Dedifferentiated amniotic fluid mesenchymal stem cell (primary cell): ENCODE data around the gene UNC79.
"Not testable (repeated sequence)": the region's sequence is repeated elsewhere in the genome, so short reads cannot be mapped to it uniquely, and the experiment has no call there.

Experiments
- DNase-seq: peaks from one replicate; pipeline ENCODE4 v3.0.0-alpha.2; 2016; ENCODE audit errors: extremely low spot score

Gene UNC79

DNA sequence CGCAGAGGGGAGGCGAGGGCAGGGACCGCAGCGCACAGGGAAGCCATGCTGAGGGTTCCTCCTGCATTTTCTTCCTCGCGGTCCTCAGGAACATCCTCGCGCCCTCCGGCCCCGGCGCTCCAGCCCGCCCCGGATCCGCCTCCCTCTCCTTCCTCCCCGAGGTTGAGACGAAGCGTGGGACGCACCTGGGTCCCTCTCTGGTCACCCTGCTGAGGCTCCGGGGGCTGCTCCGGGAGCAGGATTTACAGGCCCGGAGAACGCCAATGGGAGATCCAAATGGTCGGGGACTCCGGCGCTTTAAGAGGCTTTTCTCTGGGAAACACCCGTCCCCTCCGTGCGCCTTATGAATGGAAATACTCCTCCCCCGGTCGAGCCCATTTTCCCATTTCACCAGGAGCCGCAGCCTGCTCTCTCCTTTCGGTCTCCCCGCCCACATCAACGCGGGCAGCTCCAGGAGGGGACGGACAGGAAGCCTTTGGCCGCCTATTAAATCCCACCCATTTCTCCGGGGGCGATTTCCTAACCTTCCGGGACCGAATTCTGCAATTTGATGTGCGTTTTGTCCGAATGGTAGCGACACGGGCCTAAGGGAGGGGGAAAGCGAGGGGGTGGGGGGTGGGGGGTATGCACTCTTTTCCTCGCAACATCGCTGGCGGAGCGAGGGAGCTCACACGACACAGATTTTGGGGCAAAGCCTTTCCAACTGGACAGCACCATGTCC lies at the start of gene UNC79:
Gene UNC79, plus strand, starts transcription at position 625 of the 721 bp plus-strand sequence. Its CDS starts 91 bp downstream, at position 716.
- no peak for DNase-seq

DNA sequence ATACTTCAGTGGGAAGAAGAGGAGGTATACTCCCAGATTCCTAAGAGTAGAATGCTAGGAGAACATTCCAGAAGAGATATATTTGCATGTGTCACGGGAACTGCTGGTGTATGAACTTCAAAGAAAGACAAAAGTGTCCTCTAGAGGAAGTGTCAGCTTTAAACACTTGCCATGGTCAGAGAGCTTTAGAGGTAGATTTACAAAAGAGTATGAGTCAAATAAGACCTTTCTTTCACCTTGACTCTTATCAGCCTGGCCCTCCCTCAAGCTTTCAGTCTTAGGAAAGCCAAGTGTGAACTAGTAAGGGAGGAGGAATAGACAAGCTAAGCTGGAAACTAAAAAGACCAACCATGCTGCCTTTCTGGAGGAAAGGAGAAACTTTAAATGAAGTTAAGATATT lies 49.1 kb upstream of the UNC79 start:
- no peak for DNase-seq

DNA sequence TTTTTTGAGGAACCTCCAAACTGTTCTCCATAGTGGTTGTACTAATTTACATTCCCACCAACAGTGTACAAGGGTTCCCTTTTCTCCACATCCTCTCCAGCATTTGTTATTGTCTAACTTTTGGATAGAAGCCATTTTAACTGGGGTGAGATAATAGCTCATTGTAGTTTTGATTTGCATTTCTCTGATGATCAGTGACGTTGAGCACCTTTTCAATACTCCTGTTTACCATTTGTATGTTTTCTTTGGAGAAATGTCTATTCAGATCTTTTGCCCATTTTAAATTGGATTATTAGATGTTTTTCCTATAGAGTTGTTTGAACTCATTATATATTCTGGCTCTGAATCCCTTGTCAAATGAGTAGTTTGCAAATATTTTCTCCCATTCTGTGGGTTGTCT lies 46.5 kb upstream of the UNC79 start:
- not testable (repeated sequence) for DNase-seq

DNA sequence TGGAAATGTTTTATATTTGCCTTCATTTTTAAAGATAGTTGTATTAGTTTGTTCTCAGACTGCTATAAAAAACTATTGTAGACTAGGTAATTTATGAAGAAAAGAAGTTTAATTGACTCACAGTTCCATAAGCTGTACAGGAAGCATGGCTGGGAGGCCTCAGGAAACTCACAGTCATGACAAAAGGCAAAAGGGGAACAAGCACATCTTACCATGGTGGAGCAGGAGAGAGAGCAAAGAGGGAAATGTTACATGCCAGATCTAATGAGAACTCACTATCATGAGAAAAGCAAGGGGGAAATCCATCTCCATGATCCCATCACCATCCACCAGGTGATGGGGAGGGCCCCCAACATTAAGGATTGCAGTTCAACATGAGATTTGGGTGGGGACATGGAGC lies 35.5 kb upstream of the UNC79 start:
- no peak for DNase-seq

DNA sequence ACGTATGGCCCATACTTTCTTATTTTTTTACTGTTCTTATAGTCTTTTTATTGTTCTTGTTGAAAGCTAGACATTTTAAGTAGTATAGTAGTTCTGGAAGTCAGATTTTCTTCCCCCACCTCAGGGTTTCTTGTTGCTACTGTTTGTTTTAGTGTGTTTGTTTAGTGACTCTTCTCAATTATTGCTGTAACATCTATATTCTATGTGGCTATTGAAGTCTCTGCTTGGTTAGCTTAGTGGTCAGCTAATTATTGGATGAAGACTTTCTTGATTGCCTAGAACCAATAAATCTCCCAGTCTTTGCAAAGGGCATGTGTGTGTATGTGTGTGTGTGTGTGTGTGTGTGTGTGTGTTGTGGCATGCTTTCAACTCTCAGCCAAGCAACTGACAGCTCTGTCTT lies 34.3 kb upstream of the UNC79 start:
- no peak for DNase-seq

DNA sequence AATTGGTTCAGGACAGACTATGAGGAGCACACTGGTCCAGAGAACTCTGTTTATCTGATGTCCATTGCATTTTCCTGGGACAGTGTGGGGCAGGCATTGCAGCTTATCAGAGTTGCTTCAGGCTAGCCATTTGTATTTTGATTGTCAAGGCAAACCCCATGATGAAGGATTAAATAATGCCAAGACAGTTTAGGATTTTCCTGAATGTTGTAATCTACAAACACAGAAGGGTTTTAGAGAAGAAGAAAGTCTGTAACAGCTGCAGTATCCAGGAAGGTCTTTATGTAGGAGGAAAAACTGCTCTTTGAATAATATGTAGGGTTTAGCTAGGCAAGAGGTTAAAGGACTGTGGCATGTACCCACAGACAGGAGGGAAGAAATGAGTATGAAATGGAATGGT lies 32.2 kb upstream of the UNC79 start:
- no peak for DNase-seq

DNA sequence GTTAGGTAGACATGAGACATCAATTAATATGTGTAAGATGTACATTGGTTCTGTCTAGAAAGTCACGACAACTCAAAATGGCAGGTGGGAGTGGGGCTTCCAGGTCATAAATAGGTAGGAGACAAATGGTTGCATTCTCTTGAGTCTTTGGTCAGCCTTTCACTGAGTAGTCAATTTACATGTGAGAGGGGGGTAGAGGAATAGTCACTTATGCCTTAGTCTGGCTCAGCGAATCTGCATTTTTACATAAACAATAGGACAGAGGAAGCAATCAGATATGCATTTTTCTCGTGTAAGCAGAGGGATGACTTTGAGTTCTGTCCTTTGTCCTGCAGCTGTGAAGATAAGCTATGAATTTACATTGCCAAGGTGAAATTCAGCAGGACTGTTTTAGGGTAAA lies 27.8 kb upstream of the UNC79 start:
- DNase-seq = no peak

DNA sequence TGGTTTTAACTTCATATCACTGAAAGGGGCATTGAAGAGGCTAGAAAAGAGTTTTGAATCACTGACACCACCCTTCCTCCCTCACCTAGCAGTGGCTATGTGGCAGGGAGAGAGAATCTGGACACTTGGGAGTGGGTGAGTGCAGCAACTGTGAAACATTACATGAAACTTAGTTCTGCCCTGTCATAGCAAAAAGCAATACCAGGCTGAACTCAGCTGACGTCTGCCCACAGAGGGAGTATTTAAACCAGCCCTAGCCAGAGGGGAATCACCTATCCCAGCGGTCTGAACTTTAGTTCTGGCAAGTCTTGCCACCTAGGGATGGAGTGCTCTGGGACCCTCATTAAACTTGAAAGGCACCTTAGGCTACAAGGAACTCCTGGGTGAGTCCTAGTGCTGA lies 20.7 kb upstream of the UNC79 start:
- DNase-seq = no peak

DNA sequence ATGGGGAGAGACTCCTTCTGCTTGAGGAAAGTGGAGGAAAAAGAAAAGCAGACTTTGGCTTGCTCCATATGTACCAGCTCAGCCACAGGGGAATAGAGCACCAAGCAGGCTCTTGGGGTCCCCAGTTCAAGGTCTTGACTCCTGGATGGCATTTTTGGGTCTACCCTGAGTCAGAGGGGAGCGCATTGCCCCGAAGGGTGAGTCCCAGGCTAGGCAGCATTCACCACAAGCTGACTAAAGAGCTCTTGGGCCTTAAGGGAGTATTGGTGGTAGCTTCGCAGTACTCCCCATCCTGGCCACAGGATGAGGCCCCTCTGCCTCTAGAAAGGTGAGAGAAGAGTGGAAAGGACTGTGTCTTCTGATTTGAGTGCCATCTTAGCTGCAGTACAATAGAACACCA lies 19.8 kb upstream of the UNC79 start:
- no peak for DNase-seq

DNA sequence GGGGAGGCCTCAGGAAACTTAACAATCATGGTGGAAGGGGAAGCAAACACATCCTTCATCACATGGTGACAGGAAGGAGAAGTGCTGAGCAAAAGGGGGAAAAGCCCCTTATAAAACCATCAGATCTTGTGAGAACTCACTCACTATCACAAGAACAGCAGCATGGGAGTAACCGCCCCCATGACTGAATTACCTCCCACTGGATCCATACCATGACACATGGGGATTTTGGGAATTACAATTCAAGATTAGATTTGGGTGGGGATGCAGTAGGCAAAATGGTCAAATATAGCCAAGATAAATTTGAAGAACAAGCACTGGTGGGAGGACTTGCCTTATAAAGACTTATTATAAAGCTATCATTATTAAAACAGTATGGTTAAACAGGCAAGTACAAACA lies 5.6 kb upstream of the UNC79 start:
- DNase-seq = not testable (repeated sequence)

DNA sequence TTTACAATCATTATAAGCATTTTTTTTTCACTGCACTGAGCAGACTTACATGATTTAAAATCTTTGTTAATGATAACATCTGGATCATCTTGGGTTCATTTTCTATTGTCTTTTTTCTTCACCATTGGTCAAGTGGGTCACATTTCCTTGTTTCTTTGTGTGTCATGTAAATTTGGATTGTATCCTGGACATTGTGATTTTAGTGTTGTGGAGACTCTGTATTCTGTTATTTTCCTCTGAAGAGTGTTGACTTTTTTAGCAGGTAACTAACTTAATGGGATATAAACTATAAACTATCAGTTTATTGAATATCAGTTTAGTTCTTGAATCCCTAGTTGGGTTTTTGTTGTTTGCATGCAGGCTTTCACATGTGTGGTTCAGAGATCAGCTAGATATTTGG lies 4.0 kb upstream of the UNC79 start:
- DNase-seq = no peak

DNA sequence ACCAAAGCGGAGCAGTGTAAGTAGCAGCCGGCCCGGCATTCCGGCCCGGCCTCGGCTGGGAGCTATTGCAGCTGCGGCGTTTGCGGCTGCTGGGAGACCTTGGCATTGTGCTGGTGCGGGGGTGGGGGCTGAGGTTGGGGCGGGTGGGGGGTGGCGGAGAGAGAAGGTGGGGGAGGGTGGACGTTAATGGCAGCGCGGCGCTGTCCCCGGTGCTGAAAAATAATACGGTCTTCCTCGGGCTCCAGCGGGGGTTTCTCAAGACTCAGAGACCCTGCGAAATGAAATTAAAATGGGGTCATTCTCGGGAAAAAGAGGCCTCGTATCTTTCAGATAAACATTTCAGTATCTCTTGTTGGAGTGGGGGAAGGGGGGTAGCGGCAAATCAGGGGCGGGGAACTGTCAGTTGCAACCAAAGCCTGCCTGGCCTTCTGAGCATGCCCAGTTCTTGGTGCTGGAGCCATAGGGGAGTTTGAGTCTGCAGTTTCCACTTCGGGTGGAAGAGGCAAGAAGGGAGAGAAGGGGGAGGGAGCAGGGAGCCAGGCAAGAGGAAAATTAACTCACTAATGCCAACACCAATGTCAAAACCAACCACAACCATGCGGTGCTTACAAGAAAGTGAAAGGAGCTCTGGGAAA lies 414 bp downstream of the UNC79 start:
- DNase-seq = no peak

DNA sequence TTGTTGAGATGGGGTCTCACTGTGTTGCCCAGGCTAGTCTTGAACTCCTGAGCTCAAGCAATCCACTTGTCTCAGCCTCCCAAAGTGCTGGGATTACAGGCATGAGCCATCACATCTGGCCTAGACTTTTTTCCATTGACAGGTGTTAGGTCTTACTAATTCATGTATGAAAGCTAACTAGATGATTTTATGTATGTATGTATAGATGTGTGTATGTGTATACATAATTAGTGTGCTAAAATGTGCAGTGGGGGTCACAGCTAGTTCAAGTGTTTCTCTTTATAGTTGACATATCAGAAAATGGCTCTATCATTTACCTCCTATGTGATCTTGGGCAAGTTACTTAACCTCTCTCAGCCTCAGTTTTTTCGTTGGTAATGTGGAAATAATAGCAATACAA lies 23.5 kb downstream of the UNC79 start:
- DNase-seq = no peak

DNA sequence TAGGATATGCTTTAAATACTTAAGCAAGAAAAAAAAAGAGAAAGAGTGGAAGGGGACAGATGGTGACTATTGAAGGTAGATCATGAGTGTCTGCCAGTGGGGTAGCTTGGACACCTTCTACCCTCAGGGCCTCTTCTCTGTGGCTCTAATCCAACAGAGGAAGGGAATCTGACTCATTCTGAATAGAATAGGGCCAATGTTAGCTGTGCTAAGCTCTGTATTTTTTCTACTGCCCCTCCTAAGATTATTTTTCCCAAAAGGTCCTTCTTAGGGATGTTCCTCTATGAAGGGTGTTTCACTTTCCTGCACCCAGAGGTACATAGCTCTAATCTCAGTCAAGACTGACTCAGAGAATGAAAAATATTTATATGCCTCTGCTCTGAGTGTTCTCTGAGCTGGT lies 25.6 kb downstream of the UNC79 start:
- no peak for DNase-seq

DNA sequence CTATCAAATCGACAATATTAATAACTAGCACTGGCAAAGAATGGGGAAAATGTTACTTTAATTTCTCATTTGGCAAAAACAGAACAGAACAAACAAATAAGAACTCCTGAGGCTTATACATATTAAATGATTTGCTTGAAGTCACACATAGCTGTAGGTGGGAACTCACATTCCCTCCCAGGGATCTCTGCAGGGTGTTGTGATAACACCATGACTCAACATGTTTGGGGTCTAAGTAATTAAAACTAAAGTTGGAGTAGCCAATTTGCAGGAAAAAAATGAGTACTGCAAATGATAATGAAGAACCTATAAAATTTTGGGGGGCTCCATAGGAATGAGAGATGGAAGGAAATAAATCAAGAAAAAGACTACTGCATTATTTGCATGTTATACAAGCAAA lies 27.5 kb downstream of the UNC79 start:
- DNase-seq = no peak

DNA sequence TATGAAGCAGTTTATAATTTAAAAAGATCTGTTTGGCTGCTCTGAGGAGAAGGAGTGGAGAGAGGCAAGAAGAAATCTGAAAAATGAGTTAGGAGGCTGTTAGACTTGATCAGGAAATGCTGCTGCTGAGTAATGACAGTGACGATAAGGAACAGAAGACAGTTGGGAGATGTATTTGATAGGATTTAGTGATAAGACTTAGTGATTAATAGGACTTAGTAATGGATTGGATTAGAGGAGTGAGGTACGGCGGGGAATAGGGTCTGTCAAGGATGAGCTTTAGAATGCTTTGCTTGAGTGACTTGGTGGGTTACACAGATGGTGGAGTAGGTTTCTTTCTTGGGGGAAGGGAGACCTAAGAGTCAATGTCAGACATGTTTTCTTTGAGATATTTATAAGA lies 31.7 kb downstream of the UNC79 start:
- DNase-seq = no peak

DNA sequence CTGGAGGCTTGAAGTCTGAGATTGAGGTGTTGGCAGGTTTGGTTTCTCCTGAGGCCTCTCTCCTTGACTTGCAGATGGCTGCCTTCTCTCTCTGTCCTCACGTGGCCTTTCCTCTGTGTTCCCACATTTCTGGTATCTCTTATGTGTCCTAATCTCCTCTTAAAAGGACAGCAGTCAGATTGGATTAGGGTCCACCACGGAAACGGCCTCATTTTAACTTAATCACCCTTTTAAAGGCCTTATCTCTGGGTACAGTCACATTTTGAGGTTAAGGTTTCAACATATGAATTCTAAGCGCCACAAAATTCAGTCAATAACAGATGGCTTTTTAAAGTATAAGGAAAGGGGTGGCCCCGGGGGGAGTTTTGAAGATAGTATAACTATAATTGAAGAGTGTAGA lies 33.5 kb downstream of the UNC79 start:
- no peak for DNase-seq

DNA sequence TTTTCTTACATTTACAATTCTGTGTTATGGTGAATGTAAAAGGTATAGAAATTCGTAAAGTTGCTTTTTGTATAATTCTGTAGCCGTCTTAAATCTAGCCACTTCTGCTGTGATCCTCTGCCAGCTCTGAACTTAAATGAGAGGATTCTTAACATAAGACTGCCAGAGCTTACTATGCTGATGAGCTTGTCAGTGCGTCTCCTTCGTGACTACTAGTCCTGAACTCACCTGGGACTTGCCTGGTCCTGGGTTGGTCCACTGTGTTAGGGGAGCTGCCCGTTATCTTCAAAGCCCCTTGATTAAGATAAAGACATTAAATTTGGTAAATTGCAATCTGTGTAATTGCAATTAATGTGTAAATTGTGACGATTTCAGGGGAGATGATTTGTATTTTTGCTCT lies 44.7 kb downstream of the UNC79 start:
- no peak for DNase-seq

DNA sequence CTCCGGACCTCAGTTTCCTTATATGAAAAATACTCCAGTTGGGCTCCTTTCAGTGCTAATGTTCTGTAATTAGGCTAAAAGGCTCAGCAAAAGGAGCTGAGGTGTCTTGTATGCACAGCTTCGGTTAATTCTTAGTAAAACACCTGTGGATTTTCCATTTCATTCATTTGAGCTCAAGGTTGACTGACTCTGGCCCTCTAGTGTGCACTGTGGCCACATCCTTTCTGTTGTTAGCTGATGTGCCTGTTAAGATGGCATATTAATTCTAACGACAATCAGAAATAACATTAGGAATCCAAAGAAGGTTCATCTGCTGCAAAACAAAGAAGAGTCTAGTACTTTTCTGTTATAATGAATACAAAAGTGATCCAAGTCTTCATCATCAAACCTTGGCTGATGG lies 45.6 kb downstream of the UNC79 start:
- DNase-seq = no peak

DNA sequence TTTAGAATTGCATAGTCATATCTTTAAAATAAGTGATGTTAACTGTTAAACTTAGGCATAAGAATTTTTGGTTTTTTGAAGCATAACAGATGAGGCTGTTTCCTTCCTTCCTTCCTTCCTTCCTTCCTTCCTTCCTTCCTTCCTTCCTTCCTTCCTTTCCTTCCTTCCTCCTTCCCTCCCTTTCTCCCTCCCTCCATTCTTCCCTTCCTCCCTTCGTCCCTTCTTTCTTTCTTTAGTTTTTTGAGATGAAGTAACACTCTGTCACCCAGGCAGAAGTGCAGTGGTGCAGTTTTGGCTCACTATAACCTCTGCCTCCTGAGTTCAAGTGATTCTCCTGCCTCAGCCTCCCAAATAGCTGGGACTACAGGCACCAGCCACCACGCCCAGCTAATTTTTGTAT lies 48.3 kb downstream of the UNC79 start:
- not testable (repeated sequence) for DNase-seq

DNA sequence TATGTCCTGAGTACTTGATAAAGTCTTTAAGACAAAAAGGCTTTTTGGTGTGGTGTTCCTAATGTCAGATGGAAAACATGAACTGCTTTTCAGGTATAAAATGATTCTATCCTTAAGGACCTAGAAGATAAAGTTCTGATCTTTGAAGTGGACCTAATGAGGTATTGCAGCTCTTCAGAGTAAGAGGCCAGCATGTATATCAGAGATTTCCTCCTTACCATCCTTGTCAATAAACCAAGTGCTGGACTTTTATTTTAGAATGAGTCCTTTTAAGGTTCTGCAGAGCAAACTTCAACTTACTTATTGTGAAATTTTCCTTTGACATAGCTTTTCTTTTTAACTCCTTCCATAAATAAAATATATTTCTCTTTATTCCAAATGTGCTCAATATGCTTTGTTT lies 50.1 kb downstream of the UNC79 start:
- DNase-seq = no peak

DNA sequence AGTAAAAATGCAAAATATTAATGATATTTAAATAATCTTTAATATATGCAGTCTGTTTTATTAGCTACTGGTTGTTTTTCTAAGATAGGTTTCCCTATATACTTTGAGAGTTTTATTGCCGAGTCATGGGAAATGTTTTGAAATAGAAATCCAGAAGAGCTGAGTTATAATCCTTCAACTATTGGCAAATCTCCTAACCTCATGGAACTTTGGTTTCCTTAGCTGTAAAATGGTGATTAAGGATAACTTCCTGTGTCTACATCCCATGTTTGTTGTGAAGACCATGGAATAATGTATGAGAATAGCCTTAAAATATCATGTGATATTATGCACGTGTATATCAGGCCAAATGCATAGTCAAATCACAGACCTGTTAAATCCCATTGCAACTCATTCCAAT lies 51.0 kb downstream of the UNC79 start:
- DNase-seq = no peak

DNA sequence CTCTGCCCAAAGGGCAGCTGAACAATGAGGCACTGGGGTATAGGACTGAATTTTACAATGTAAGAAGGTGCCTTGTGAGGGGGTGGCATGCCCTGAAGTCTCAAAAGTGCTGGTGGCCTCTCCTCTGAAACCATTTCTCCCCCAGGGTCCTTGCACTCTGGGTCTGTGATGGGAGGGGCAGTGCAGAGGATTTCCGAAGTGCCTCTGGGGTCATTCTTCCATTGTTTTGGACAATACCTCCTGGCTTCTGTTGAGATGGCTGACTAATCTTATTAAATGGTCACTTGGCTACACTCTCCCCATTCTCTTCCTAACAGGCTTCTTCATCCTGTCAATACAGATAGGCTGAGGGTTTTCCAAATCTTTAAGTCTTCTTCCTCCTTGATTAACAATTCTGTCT lies 59.3 kb downstream of the UNC79 start:
- DNase-seq = no peak

DNA sequence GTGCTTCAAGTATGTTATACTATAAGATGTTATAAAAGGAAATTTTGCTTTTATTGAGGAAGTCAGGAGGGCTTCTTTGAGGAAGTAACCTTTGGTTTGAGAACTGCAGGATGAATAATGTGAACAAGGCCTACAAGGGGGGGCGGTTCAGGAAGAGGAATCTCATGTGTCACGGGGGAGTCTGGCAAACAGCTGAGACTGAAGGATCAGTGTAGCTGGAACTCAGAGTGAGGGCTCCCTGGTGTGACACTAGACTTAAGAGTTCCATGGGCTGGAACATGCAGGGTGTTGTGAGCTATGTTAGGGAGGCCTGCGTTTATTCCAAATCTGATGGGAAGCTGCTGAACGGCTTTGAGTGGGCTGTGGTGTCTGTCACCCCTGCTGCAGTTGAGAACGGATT lies 62.3 kb downstream of the UNC79 start:
- no peak for DNase-seq
